ENCODE data around the gene TERB1. TPM values are rescaled to one million over a fixed set of nuclear protein-coding genes. Genes with fewer than 3 reads are reported as not detected.

The TERB1 gene
- total RNA-seq, 1 donor from 2014 or later, result not detected

DNA sequence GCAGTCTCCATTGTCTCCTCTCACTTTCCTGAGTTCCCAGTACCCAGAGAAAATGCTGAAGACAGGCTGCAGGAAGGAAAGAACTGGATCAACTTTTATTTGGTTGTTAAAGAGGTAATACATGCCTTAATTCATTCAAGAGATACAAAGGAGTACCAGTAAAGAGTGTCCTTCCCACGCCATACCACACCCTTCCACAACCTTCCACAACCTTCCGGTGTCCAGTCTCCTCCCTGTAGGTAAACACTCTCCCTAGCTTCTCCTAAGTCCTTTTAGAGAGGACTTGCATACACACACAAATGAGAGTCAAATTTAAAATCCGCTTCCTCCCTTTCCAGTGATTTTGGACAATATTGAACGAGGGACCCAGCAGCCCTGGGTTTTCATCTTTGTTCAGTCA is 40.0 kb upstream of the TERB1 start:
- TF ChIP-seq, protein P1, sequence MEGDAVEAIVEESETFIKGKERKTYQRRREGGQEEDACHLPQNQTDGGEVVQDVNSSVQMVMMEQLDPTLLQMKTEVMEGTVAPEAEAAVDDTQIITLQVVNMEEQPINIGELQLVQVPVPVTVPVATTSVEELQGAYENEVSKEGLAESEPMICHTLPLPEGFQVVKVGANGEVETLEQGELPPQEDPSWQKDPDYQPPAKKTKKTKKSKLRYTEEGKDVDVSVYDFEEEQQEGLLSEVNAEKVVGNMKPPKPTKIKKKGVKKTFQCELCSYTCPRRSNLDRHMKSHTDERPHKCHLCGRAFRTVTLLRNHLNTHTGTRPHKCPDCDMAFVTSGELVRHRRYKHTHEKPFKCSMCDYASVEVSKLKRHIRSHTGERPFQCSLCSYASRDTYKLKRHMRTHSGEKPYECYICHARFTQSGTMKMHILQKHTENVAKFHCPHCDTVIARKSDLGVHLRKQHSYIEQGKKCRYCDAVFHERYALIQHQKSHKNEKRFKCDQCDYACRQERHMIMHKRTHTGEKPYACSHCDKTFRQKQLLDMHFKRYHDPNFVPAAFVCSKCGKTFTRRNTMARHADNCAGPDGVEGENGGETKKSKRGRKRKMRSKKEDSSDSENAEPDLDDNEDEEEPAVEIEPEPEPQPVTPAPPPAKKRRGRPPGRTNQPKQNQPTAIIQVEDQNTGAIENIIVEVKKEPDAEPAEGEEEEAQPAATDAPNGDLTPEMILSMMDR (IDR thresholded peaks at IDR 0.05), result no peak
- Mint-ChIP-seq H3K36me3 (ENCODE audit: low read depth) (peaks cover 14% of the 10 kb centered on the region), H3K27ac (ENCODE audit: unreplicated experiment) (no peak overlapping the region), H3K9me3 (ENCODE audit: low read depth) (peaks cover 9% of the 10 kb centered on the region), H3K27me3 (ENCODE audit: low read depth) (peaks cover 40% of the 10 kb centered on the region), H3K4me1 (ENCODE audit: low read depth) (peaks cover 25% of the 10 kb centered on the region), H3K4me3 (ENCODE audit: unreplicated experiment) (no peak overlapping the region)
- no peak for DNase-seq (ENCODE audit: low spot score)

DNA sequence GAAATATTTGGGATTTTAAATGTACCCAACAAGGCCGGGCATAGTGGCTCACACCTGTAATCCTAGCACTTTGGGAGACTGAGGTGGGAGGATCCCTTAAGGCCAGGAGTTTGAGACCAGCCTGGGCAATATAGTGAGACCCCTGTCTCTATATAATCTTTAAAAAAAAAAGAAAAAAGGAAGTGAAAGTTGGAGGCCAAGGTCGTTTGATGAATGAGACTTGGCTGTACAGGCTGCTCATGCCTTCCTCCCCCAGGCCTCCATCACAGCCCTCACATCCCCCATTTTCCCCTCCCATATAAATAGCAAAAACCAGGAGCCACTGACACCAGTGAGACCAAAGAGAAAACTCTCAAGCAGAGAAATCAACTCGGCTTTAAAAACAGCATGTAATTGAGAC is 39.5 kb upstream of the TERB1 start:
- Mint-ChIP-seq H3K36me3 (ENCODE audit: low read depth) (peaks cover 14% of the 10 kb centered on the region), H3K9me3 (ENCODE audit: low read depth) (peaks cover 9% of the 10 kb centered on the region), H3K27me3 (ENCODE audit: low read depth) (peaks cover 36% of the 10 kb centered on the region), H3K4me3 (ENCODE audit: unreplicated experiment) (no peak overlapping the region), H3K4me1 (ENCODE audit: low read depth) (peaks cover 22% of the 10 kb centered on the region), H3K27ac (ENCODE audit: unreplicated experiment) (no peak overlapping the region)
- no peak for DNase-seq (ENCODE audit: low spot score)
- TF ChIP-seq, protein P1 (IDR thresholded peaks at IDR 0.05), result no peak

DNA sequence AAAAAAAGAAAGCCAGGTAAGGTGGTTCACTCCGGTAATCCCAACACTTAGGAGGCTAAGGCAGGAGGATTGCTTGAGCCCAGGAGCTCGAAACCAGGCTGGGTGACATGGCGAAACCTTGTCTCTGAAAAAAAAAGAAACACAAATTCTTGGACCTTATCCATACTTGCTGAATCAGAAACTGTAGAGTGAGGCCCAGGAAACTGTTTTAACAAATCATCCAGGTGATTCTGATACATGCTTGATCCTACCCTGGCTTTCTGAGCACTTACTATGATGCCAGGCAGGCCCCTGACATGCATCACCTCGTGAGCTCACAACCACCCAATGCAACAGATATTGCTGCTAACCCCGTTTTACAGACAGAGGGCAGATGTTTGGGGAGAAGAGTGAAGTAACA is 33.4 kb upstream of the TERB1 start:
- no peak overlapping the region for H3K4me3 Mint-ChIP-seq (ENCODE audit: unreplicated experiment)
- peaks cover 22% of the 10 kb centered on the region for H3K27me3 Mint-ChIP-seq (ENCODE audit: low read depth)
- H3K27ac Mint-ChIP-seq (ENCODE audit: unreplicated experiment), result no peak overlapping the region
- H3K9me3 Mint-ChIP-seq (ENCODE audit: low read depth), result peaks cover 9% of the 10 kb centered on the region
- DNase-seq (ENCODE audit: low spot score), result no peak
- H3K36me3 Mint-ChIP-seq (ENCODE audit: low read depth), result peaks cover 8% of the 10 kb centered on the region
- TF ChIP-seq, protein P1 (IDR thresholded peaks at IDR 0.05), result no peak
- peaks cover 1% of the 10 kb centered on the region for H3K4me1 Mint-ChIP-seq (ENCODE audit: low read depth)

DNA sequence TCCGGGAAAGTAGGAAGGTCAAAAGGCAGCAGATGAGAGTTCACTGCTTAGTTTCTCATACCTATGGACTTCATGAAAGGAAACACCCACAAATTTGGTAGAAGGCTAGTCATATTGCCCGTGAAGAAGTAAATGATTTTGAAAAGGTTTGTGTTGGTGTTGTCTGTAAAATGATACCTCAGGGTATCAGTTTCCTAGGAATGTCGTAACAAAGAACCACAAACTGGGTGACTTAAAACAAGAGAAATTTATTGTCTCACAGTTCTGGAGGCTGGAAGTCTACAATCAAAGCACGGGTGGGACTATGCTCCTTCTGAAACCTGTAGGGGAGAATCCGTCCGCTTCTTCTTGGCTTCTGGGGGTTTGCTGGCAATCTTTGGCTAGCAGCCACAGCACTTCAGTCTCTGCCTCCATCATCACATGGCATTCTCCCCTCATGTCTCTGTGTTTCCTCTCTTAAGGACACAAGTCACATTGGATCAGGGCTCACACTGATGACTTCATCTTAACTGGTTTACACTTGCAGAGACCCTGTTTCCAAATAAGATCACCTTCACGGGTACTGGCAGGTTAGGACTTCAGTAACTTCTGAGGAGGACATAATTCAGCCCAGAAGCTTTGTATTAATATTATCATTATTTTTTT is 31.4 kb upstream of the TERB1 start:
- Mint-ChIP-seq H3K27me3 (ENCODE audit: low read depth) (peaks cover 7% of the 10 kb centered on the region), H3K27ac (ENCODE audit: unreplicated experiment) (no peak overlapping the region), H3K4me1 (ENCODE audit: low read depth) (peaks cover 11% of the 10 kb centered on the region), H3K4me3 (ENCODE audit: unreplicated experiment) (no peak overlapping the region), H3K36me3 (ENCODE audit: low read depth) (peaks cover under 1% of the 10 kb centered on the region), H3K9me3 (ENCODE audit: low read depth) (no peaks in the 10 kb centered on the region)
- TF ChIP-seq, protein P1 (IDR thresholded peaks at IDR 0.05), result no peak
- DNase-seq (ENCODE audit: low spot score), result no peak

DNA sequence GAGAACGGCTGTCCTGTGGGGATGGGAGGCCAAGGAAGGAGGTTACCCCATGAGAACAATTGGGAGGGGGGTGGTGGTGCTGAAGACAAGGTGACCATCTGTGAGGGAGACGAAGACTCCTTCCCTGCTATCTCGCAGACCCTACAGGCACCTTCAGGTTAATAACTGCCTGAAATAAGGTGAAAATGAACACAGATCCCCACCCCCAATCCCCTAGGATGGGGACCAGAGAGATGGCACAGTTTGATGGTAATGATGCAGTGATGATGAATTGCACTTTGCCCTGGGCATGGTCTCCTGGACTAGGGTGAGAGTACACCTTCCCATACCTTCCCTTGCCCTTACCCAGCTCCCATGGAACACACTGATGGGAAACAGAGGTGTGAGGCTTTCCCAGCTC is 30.8 kb upstream of the TERB1 start:
- DNase-seq (ENCODE audit: low spot score), result no peak

More for the DNA sequence above, 30.8 kb upstream of the TERB1 start:
- TF ChIP-seq, protein P1 (IDR thresholded peaks at IDR 0.05), result no peak
- Mint-ChIP-seq H3K4me1 (ENCODE audit: low read depth) (peaks cover 13% of the 10 kb centered on the region), H3K27ac (ENCODE audit: unreplicated experiment) (no peak overlapping the region), H3K36me3 (ENCODE audit: low read depth) (peaks cover 3% of the 10 kb centered on the region), H3K4me3 (ENCODE audit: unreplicated experiment) (no peak overlapping the region), H3K9me3 (ENCODE audit: low read depth) (no peaks in the 10 kb centered on the region), H3K27me3 (ENCODE audit: low read depth) (peaks cover 5% of the 10 kb centered on the region)
